Colonic mucosa (tissue), 4 donors: Measurements from ENCODE around the gene CISH. TPM values are rescaled to one million over a fixed set of nuclear protein-coding genes. Genes with fewer than 3 reads are reported as not detected.

Experiments
- DNase-seq: peaks from one replicate; pipeline ENCODE4 v3.0.0-alpha.2; 2020
- H3K27ac ChIP-seq: fragments of 200-600 bp; one replicate; pipeline ENCODE4 v1.8.0; 2021
- H3K27me3 ChIP-seq: fragments of 200-600 bp; one replicate; pipeline ENCODE4 v1.8.0; 2021
- H3K36me3 ChIP-seq: fragments of 200-600 bp; one replicate; pipeline ENCODE4 v1.8.0; 2021
- H3K4me1 ChIP-seq: fragments of 200-600 bp; one replicate; pipeline ENCODE4 v1.8.0; 2021; ENCODE audit warnings: mild to moderate bottlenecking
- H3K4me3 ChIP-seq: fragments of 200-600 bp; one replicate; pipeline ENCODE4 v1.8.0; 2021
- H3K9ac ChIP-seq, 2 donors: one replicate each; pipeline ENCODE4 v1.7.0; 2013; ENCODE audit warnings: control low read depth in 2 of 2, low read depth in 2 of 2, low read length in 2 of 2
- H3K9me3 ChIP-seq: fragments of 200-600 bp; one replicate; pipeline ENCODE4 v1.8.0; 2021
- CTCF ChIP-seq: fragments of 200-600 bp; IDR thresholded peaks from one replicate; pipeline ENCODE4 v1.8.0; 2022; ENCODE audit warnings: antibody characterized with exemption, mild to moderate bottlenecking
- intact Hi-C: fragments of 100-400 bp; cut with DNase I; formaldehyde crosslinking; loops from one replicate; pipeline ENCODE4 v1.14.1; 2022
- total RNA-seq, 2 donors: library from RNA; stranded (reverse); fragmentation: NEBNext Ultra II Directional in 1 of 2; extraction: Animal tissue kit (Norgen Biotek cat#: 25700) in 1 of 2; gene quantifications; one replicate each; pipeline ENCODE4 v1.2.1, GENCODE V29; 2021
- donor health status: healthy.
- donor health status: DM: no; HTN: no; CAD: no.
- donor health status: DM: no; HTN: no; CAD: no.

Gene CISH
- total RNA-seq, 2 donors from 2014 or later: 17.1 to 19.6 TPM

- H3K9me3 ChIP-seq: no peaks in the 10 kb centered on the region
- TF ChIP-seq CTCF: no peak
- no peak overlapping the region for H3K27ac ChIP-seq
- DNase-seq: no peak
- H3K4me3 ChIP-seq: no peak overlapping the region
- H3K4me1 ChIP-seq: no peaks in the 10 kb centered on the region
- H3K9ac ChIP-seq: no peak overlapping the region
- intact Hi-C loops: no loop called here
- no peaks in the 10 kb centered on the region for H3K36me3 ChIP-seq
- no peaks in the 10 kb centered on the region for H3K27me3 ChIP-seq
Measured at GRCh38 chr3:50657407-50657806, 45.8 kb upstream of the CISH start.

DNA sequence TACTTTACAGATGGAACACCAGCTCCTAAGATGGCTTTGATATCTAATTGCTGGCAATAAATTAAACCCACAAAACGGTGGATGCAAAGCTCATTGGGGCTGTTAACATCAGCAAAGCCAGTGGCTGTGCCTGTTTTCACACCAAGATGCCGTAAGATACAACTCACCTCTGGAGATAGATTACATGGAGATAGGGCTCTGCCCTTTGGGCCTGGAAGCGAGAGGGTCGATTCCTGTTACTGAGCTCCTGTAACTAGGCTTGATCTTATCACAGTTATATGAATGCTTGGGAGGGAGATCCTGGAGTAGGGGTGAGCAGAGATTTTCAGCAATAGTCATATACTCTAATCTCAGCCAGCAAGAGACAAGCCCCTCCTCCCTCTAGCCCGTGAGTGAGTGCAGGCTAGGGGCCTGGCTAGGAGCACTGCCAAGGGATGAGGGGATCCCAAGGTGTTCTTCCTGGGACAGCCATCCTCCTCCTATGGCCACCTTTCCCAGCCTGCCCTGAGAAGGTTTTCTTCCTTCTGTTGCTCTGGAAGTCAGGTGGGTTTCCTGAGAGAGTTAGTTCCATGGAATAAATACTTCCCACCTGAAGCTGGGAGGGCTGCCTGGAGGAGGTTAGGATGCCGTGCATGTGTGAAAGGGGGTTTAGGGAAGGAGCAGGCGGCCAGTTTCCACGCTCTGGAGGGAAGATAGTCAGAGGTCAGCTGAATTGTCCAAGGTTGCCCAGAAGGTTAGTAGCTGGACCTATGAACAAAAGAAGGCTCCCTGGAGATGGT lies 45.0 kb upstream of the CISH start:
- DNase-seq: no peak
- H3K4me1 ChIP-seq: no peaks in the 10 kb centered on the region
- intact Hi-C loops: no loop called here
- H3K9ac ChIP-seq: no peak overlapping the region
- no peaks in the 10 kb centered on the region for H3K9me3 ChIP-seq
- no peak for TF ChIP-seq CTCF
- no peak overlapping the region for H3K4me3 ChIP-seq
- no peaks in the 10 kb centered on the region for H3K27me3 ChIP-seq
- no peaks in the 10 kb centered on the region for H3K36me3 ChIP-seq
- H3K27ac ChIP-seq: no peak overlapping the region

GRCh38 chr3:50655009-50655830 lies 43.6 kb upstream of the CISH start:
- H3K9ac ChIP-seq: no peak overlapping the region
- H3K9me3 ChIP-seq: no peaks in the 10 kb centered on the region
- no peak overlapping the region for H3K27ac ChIP-seq
- no peaks in the 10 kb centered on the region for H3K4me1 ChIP-seq
- no peaks in the 10 kb centered on the region for H3K36me3 ChIP-seq
- no peak overlapping the region for H3K4me3 ChIP-seq
- intact Hi-C loops: no loop called here
- H3K27me3 ChIP-seq: no peaks in the 10 kb centered on the region
- no peak for DNase-seq
- no peak for TF ChIP-seq CTCF

- Histone ChIP-seq H3K27me3 (no peaks in the 10 kb centered on the region), H3K4me3 (no peak overlapping the region), H3K9ac (no peak overlapping the region), H3K27ac (no peak overlapping the region), H3K9me3 (no peaks in the 10 kb centered on the region), H3K4me1 (no peaks in the 10 kb centered on the region), H3K36me3 (no peaks in the 10 kb centered on the region)
- intact Hi-C loops: no loop called here
- no peak for TF ChIP-seq CTCF
- DNase-seq: no peak
Measured at GRCh38 chr3:50653937-50654595, 42.5 kb upstream of the CISH start.

GRCh38 chr3:50652709-50653108 lies 41.1 kb upstream of the CISH start:
- no peak for TF ChIP-seq CTCF
- Histone ChIP-seq H3K36me3 (no peaks in the 10 kb centered on the region), H3K9ac (no peak overlapping the region), H3K9me3 (no peaks in the 10 kb centered on the region), H3K4me1 (no peaks in the 10 kb centered on the region), H3K4me3 (no peak overlapping the region), H3K27me3 (no peaks in the 10 kb centered on the region), H3K27ac (no peak overlapping the region)
- intact Hi-C loops: no loop called here
- peak; percentile 47 for DNase-seq
